Head of caudate nucleus (tissue), 42 donors: ENCODE results near the gene SPRN.
"Not testable (repeated sequence)": the region's sequence is repeated elsewhere in the genome, so short reads cannot be mapped to it uniquely, and the experiment has no call there.

Source experiments
- DNase-seq, 42 donors: peaks; one replicate each; pipeline versions ENCODE4 v3.0.0 to v3.0.0-alpha.2; 2020 to 2021; ENCODE audit warnings: mixed read lengths in 7 of 42
- intact Hi-C: fragments of 100-400 bp; cut with DNase I; formaldehyde crosslinking; loops from one replicate; pipeline ENCODE4 v1.15.0; 2022

The SPRN gene

DNA sequence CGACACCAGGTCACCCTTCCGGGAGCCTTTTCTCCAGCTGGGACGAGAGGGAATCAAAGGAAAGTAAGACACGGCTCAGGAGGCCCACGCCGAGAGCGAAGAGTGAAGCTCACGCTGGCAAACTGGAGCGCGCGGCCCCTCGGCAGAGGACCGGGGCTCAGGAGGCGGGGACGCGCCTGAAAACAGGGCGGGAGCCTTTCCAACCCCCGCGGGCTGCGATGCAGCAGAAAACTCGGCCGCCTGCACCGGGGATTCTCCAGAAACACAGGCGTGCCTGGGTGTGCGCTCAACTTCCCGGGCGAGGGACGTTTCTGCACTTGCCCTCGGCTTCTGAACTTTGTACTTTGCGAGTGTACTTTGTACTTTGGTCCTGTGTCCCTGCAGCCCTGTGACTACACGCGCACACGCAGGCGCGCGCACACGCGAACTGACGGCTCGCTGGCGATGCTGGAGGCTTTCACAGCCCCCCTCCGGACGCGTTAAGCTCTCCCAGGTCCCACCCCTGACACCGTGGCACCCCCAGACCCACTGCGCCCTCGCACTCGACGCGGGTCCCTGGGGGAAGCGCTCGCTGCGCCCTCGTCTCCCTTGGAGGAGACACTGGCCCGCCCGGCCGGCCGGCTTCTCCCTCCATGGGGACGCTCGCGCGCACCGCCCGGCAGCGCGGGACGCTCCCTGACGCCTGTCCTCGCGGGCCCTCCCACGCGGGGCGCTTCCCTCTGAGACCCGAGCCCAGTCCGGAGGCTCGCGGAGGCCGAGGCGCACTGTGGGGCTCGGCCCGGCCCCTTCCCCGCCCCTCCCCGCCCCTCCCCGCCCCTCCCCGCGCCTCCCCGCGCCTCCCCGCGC lies 46.0 kb downstream of the SPRN start:
- intact Hi-C loops = no loop called here

DNA sequence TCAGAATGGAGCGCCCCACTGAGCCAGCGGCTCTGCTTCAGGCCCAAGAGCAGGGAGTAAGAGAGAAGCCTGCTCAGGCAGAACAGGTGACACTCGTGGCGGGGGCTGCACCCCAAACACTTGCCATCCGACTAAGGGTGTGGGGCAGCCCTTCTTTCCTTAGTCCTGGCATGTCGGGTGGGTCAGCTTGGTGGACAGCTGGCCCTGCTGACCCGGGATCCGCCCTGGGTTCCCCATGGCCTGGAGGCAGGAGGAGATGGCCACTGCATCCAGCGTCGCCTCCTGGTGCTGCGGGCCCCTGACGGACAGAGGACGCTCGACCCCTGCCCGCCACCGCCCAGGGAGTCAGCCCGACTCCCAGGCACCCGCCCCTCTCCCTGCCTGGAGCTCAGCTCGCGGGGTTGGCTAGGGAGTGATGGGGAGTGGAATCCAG lies 46.6 kb downstream of the SPRN start:
- intact Hi-C loops = no loop called here
- no peak for DNase-seq

More for the DNA sequence above, 46.0 kb downstream of the SPRN start:
- peak; percentile 40 to 92 (median 80) for DNase-seq

DNA sequence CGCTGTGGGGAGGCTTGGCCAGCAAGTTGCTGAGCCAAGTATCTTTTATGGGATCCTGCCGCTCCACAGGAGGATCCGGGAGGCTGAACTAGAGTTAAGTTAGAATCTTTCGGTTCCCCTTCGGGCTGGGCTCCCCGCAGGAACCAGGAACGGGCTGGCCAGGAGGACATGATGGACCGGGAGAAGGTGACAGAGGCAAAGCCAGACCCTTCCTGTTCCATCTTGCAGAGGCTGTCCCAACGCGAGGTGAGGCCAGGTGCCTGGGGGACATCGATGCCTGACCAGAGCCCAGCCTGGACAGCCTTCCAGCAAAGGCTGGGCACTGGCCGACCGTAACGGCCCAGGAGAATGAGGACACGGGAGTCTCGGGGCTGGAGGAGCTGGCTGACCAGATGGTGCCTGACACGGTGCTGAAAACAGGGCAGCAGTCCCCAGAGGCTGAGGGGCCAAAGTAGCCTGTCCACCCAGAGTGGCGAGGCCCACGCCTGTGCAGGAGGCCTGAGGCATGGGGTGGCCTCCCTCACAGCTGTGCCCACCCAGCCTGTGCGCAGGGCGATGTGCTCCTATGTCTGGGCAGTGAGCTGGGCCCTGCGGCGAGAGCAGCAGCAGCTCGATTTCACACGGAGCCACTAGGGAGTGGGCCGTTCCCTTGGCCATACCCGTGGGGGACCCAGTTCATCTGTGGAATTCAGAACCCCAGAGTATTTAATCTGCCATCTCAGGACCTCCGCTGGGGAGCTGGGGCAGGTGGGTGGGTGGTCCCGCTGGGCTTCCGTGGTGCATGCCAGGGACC lies 47.2 kb downstream of the SPRN start:
- intact Hi-C loops = no loop called here
- DNase-seq = no peak

DNA sequence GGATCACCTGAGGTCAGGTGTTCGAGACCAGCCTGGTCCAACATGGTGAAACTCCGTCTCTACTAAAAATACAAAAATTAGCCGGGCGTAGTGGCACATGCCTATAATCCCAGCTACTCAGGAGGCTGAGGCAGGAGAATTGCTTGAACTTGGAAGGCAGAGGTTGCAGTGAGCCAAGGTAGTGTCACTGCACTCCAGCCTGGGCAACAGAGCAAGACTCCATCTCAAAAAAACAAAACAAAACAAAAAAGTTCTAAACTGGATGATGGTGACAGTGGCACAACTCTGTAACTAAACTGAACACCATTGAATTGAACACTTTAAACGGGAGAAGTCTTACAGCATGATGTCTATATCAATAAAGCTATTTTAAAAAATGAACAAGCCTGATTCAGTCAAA lies 48.2 kb downstream of the SPRN start:
- intact Hi-C loops, DNase-seq: not testable (repeated sequence)

DNA sequence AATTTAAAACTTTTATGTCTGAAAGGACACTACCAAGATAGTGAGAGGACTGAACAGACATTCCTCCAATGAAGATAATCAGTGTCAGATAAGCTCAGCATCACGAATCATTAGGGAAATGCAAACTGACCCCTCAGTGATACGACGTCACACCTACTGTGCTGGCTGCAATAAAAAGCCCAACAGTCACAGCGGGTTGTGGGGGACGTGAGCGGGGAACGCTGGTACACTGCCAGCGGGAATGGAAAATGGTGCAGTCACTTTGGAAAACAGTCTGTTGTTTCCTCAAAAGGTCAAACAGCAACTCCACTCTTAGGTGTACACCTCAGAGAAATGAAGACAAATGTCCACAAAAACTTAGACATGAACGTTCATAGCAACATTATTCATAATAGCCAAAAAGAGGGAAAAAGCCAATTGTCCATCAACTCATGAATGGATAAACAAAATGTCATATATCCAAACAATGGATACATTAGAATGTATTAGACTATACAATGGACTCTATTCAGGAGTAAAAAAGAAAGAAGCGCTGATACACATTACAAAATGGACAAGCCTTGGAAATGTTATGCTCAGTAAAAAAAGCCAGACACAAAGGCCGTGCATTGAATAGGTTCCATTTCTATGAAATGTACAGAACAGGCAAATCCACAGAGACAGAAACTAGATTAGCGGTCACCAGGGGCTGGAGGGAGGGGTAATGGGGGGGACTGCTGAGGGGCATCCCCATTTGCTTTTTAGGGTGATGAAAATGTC lies 48.9 kb downstream of the SPRN start:
- intact Hi-C loops = no loop called here
- DNase-seq = peak in 9 of 42 donors; percentile 13 to 74 (median 44)

DNA sequence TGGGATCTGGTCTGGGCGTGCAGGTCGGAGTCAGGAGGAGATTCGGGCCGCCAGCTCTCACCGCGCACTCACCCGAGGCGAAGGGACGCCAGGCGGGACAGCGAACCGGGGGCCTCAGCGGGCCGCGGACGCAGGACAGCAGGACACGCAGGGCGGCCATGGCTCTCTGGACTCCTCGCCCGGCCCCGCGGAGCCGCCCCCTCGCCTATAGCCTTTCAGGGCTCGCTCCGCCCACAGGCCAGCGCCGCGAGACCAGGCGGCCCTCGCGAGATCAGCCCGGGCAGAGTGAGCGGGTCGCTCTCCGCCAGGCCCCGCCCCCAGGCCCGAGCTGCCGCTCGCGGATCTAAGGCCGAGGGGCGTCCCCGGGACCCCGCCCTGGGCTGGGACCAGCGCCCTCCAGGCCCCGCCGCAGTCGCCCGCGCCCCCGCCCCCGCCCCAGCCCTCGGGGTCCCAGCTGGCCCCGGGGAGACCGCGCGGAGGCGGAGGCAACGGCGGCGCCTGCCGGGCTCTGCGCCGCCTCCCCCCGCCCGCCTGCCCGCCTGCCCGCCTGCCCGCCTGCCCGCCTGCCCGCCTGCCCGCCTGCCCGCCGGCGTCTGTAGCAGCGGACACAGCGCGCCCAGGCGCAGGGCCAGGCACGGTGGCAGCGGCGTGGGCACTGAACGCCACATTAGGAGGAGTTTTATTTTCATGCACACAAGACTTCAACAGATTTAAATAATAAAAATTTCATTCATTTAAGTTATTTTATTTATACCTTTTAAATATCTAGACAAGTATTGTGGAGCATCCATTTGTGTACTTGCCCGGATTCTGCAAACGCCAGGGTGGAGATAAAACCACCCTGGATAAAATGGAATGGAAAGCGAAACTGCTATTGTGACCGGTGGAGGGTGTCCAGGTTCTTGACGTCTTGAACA lies 51.0 kb downstream of the SPRN start, which contains the start of gene ECHS1:
Gene ECHS1, minus strand, starts transcription at position 181 of the 917 bp plus-strand sequence. Its CDS starts 21 bp downstream, at position 160.
- peak; percentile 87 to 98 (median 96) for DNase-seq
- intact Hi-C loops = no loop called here

DNA sequence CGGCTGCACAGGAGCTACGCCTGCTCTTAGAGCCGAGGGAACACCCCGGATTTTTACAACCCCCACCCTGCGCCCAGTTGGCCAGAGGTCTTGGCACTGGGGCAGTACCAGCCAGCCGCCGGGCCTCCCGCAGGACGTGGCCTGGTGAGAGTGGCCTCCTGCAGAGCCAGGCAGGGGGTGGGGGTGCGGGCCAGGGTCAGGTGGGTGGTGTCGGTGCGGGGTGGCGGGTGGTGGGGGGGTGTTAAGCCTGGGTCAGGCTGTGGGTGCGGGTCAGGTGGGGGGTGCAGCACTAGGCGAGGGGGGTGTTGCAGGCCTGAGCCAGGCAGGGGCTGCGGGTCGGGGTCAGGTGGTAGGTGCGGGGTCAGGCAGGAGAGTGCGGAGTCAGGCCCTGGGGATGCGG lies 51.9 kb downstream of the SPRN start:
- DNase-seq = no peak
- intact Hi-C loops = no loop called here
